RPMI8226 (cell line): ENCODE results near the gene AP2A2.
"Not testable (repeated sequence)": the region's sequence is repeated elsewhere in the genome, so short reads cannot be mapped to it uniquely, and the experiment has no call there.

Experiments
- DNase-seq: peaks from one replicate; pipeline ENCODE4 v3.0.0-alpha.2; 2015

AP2A2 gene

GRCh38 chr11:955154-956063, 29.7 kb downstream of the AP2A2 start:
- DNase-seq = no peak

GRCh38 chr11:957212-957920, 31.7 kb downstream of the AP2A2 start:
- no peak for DNase-seq

GRCh38 chr11:958101-958500, 32.4 kb downstream of the AP2A2 start:
- DNase-seq = no peak

DNA sequence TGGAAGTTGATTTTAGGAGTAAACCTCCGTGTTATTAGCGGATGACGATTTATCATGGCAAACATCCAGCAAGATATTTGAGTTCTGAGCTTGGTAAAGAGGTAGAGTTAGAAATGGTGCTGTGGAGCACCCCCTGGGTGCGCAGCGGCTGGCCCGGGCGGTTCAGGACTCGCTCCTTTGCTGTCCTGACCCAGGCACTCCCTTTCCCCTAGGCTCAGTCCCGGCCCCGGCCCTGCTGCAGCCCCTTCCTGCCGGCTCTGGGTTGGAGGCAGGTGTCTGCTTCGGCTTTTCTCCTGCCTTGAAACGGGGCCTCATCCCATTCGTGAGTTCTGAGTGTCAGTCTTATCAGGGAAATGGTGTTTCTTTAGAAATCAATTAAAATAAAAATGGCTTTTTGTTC, 33.4 kb downstream of the AP2A2 start:
- no peak for DNase-seq

DNA sequence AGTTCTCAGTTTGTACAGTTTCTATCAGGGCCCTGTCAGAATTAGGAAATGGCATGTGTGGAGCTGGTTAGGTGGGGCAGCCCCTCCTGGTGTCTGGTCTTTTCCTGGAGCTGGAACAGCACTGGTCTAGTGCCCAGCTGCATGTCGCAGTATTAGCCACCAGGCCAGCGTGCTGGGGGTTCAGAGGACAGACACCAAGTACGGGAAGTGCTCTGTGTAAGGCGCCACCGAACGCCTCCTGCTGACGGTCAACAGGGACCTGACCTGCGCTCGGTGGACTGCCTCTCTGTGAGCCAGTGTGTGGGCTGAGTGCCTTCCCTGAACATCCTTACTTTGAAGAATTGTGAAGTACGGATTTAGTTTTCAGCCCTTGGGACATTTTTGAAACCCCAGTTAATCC, 33.9 kb downstream of the AP2A2 start:
- no peak for DNase-seq

- DNase-seq = not testable (repeated sequence)
These were observed 35.7 kb downstream of the AP2A2 start for GRCh38 chr11:961310-961920.

- no peak for DNase-seq
These were observed 36.3 kb downstream of the AP2A2 start for GRCh38 chr11:961921-962320.

DNA sequence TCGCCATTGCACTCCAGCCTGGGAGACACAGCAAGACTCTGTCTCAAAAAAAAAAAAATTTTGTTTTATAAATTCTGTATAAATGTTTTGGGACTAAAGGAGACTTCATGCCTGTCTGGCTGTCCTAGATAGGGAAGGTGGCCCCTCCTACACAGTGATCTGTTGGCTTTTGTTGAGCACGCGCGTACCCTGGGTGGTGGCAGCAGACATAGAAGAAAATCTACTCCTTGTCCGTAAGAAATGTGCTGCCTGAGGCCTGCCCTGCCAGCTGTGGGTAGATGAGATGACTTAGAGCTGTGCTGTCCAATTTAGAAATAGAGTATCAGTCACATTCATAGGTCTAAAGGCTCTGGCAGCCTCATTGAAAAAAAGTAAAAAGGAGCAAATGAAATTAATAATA, 37.0 kb downstream of the AP2A2 start:
- no peak for DNase-seq

DNA sequence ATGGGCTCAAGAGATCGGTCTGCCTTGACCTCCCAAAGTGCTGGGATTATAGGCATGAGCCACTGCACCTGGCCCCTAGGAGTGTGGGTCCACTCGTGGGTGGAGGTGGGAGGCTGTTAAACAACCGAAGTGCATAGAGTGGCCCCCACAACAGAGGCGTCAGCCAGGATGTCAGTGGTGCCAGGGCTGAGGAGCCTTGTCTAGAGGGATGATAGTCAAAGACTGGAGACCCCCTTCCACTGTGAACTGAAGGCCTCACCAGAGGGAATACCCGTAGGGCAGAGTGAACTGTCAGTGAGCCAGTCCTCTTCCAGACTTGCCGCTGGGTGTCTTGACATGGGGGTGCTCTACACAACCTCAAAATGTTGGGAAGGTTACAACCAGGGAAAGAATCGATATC, 38.2 kb downstream of the AP2A2 start:
- DNase-seq = no peak

DNA sequence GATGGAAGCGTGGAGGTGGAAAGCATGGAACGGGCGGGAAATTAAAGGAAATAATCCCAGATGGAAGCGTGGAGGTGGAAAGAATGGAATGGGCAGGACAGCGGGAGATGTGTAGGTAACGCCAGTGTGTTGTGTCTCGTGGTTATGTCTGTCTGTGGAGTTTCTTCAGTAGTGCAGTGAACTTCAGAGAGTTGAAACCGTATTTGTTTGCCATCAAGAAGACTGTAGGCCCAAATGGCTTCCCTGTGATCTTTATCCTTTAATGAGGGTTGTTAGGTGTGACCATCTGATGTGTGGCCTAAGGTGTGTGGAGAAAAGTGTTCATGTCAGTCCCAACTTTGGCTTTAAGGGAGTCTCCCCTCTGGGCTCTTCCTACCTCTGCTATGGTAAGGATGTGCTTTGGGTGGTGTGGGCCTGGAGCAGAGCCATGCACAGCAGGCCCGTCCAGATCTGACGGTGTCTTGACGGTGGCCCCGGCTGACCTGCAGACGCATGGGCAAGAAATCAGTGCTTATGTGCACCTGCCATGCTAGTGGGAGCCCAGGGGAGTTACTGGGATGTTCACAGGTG, 39.6 kb downstream of the AP2A2 start:
- DNase-seq = no peak

DNA sequence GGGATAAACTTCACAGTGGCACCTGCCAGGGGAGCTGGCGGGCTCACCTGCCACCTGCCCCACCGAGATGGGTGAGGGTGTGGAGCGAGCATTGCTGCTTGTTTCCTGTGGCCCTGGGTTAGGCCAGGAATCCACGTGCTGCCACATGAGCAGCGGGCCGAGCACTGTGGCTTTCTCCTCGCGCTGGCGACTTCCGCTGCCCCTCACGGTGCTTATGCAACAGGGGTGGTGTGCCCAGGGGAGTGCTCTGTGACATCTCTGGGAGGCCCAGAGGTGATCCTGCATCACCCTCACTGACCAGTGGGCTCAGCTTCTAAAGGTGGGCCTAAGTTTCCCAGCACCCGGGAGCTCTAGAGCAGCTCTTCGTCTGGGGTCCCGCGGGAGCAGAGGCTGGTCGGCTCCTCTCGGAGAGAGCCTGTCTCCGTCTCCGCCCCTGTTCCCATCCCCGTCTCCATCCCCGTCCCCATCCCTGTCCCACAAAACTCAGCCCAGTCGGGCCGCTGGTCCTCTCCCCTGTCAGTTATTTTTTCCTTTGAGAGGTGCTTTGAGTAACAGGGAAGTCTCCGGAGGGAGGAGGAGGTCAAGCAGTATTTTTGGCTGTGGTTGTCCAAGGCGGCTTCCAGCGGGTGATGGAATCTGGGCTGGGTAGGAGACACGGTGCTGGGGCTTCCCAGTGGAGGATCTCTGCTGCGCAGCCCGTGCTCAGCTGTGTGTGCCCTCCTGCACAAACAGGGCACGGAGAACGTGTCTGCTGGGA, 42.5 kb downstream of the AP2A2 start:
- no peak for DNase-seq

- DNase-seq = no peak
These were observed 43.2 kb downstream of the AP2A2 start for GRCh38 chr11:968822-969221.

DNA sequence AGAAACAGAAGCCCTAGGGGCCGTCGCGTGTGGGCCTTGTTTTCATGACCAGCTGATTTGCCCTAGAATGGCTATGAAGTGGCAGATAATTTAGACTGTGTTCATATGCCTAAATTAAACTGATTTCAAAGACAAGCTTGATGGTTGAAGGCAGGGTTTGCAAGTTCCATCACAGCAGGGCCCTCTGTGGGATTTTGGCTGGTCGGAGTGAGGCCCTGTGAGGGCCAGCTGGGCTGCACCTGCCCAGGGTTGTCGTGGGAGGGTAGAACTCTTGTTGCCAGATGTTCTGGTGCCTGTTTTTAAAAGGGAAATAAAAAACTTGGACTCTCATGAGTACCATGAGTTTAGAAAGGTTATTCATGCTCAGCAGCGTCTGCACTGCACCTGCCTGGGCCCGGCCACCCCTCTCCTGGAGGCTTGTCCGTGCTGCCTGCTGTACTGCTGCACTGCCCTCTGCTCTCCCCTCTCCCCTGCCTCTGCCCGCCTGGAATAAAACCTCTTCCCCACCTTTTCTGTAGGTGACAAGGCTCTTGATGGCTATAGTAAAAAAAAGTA, 44.1 kb downstream of the AP2A2 start:
- DNase-seq = no peak

DNA sequence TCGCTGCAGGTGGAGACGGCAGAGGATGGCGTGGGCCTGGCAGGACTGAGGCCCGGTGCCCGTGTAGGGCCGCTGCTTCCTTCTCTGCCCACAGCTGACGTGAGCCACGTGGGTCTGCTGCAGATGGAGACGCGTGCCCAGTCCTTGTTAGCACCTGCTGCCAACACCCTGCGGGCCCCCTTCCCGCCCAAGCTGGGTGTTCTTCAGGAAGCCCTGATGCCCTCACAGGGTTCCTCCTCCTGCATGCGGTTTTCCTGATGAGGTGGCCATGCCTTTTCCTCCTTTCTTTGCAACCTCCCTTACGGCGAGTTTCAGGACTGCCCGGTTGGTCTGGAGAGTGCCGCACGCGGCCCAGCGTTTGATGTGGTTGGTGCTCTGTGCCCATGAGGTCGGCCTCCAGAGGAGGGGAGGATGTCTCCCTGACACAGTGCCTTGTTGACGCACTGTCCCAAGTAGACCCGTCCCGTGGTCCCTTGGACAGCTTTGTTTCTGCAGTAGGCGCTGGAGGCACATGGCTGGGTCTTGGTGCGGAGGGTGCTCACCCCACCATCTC, 44.7 kb downstream of the AP2A2 start:
- DNase-seq = no peak

- no peak for DNase-seq
These were observed 45.5 kb downstream of the AP2A2 start for GRCh38 chr11:971092-971690.

DNA sequence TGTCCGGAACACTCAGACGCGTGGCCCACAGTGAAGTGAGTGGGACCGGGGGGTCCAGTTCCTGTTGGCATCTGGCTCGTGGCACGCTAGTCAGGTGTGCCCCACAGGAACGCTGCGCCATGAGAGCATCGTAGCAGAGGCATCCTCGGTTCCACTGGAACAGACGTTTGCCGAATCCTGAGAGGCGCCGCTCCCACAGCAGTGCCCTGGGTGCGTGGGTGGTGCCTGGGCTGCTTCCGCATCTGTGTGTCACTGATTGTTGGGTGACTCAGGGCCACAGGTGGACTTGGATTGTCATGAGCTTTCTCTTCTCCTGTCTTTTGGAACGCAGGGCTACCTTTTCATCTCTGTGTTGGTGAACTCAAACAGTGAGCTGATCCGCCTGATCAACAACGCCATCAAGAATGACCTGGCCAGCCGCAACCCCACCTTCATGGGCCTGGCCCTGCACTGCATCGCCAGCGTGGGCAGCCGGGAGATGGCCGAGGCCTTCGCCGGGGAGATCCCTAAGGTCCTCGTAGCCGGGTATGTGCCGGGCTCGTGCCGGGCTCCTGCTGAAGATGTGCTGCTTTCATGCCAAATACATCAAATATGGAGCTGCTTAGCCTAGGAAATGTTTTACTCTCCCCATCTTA, 46.2 kb downstream of the AP2A2 start:
- no peak for DNase-seq

GRCh38 chr11:972523-973211, 47.0 kb downstream of the AP2A2 start:
- no peak for DNase-seq

GRCh38 chr11:973237-973636, 47.6 kb downstream of the AP2A2 start:
- DNase-seq = no peak

DNA sequence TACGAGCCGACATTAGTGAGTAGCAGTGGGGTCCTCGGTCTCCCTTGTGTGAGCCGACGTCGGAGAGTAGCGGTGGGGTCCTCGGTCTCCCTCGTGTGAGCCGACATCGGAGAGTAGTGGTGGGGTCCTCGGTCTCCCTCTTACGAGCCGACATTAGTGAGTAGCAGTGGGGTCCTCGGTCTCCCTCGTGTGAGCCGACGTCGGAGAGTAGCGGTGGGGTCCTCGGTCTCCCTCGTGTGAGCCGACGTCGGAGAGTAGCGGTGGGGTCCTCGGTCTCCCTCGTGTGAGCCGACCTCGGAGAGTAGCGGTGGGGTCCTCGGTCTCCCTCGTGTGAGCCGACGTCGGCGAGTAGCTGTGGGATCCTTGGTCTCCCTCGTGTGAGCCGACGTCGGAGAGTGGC, 49.7 kb downstream of the AP2A2 start:
- not testable (repeated sequence) for DNase-seq

GRCh38 chr11:975827-976226, 50.2 kb downstream of the AP2A2 start:
- DNase-seq = no peak
